ENCODE data around the gene B3GNT4. TPM values are rescaled to one million over a fixed set of nuclear protein-coding genes. Genes with fewer than 3 reads are reported as not detected.

B3GNT4 gene
- total RNA-seq, 2 donors from 2014 or later, result 2.4 TPM; not detected in 1

DNA sequence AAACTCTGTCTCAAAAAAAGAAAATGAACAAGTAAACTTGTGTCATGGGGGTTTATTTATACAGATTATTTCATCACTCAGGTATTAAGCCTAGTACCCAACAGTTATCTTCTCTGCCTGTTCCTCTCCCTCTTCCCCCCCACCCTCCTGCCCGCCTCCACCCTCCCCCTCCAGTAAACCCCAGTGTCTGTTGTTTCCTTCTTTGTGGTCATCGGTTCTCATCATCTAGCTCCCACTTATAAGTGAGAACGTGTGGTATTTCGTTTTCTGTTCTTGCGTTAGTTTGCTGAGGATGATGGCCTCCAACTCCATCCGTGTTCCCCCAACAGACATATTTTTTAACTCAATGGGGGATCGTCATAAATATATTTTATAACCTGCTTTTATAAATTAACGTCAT lies 41.8 kb upstream of the B3GNT4 start:
- DNase-seq (ENCODE audit: low spot score) (no peak), ATAC-seq (ENCODE audit: insufficient number of reproducible peaks, low FRiP score, low read depth) (no peak)
- H3K36me3 ChIP-seq, result no peaks in the 10 kb centered on the region
- no peaks in the 10 kb centered on the region for H3K27me3 ChIP-seq (replicated peaks; ENCODE audit: insufficient read depth)
- no peak overlapping the region for H3K27ac ChIP-seq
- no peaks in the 10 kb centered on the region for H3K4me1 ChIP-seq (ENCODE audit: control insufficient read depth in 1 of 2, low read depth in 2 of 2)
- no peak for TF ChIP-seq CTCF (IDR thresholded peaks at IDR 0.05)
- H3K4me3 ChIP-seq, result no peak overlapping the region
- no peaks in the 10 kb centered on the region for H3K9me3 ChIP-seq

- no peaks in the 10 kb centered on the region for H3K4me1 ChIP-seq (ENCODE audit: control insufficient read depth in 1 of 2, low read depth in 2 of 2)
- H3K27me3 ChIP-seq (replicated peaks; ENCODE audit: insufficient read depth), result no peaks in the 10 kb centered on the region
- H3K27ac ChIP-seq, result no peak overlapping the region
- H3K4me3 ChIP-seq, result no peak overlapping the region
- no peak for TF ChIP-seq CTCF (IDR thresholded peaks at IDR 0.05)
- DNase-seq (ENCODE audit: low spot score) (no peak), ATAC-seq (ENCODE audit: insufficient number of reproducible peaks, low FRiP score, low read depth) (no peak)
- H3K36me3 ChIP-seq, result no peaks in the 10 kb centered on the region
- no peaks in the 10 kb centered on the region for H3K9me3 ChIP-seq
Measured at GRCh38 chr12:122162976-122163375, 40.5 kb upstream of the B3GNT4 start.

DNA sequence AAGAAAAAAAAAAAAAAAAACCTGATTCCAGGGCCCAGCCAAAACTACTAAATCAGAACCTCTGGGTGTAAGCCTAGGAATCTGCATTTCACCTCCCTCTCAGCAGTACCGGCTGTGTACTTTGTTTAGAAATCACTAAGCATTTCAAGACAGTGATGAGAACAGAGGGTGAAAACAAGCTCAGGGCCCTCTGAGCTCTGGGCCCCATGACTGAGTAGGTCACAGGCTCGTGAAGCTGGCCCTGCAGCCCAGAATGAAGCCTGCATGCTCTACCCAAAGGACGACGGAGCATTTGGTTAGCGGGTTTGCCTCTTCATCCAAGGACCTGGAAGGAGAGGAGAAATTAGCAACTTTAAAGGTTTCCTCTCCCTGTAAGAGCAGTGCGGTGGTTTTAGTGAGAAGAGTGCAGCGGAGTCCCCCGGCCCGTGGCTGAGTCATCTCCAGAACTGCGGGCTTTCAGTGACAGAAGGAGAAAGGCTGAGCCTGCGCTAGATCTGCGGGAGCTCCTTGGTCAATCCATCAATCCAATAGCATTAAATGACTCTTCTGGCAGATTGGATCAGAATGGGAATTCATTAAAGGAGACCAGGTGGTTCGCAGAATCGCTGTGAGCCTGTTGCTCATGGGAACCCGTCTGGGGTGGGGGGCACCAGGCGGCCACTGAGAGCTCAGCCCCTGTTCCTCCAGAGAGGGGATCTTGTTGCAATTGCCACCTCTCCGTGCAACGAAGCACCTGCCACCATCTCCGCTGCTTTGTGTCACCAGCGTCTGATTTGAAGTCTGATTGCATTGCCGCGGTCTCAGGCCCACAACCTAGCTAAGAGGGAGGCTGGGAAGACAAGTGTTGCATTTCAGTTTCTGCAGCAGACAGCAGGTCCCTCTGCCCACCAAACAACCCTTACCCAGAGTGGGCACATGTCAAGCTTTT lies 36.8 kb upstream of the B3GNT4 start:
- DNase-seq (ENCODE audit: low spot score), result no peak
- no peak overlapping the region for H3K4me3 ChIP-seq
- TF ChIP-seq CTCF (IDR thresholded peaks at IDR 0.05), result no peak
- no peaks in the 10 kb centered on the region for H3K27me3 ChIP-seq (replicated peaks; ENCODE audit: insufficient read depth)
- H3K27ac ChIP-seq, result no peak overlapping the region
- no peaks in the 10 kb centered on the region for H3K9me3 ChIP-seq
- H3K36me3 ChIP-seq, result no peaks in the 10 kb centered on the region
- no peaks in the 10 kb centered on the region for H3K4me1 ChIP-seq (ENCODE audit: control insufficient read depth in 1 of 2, low read depth in 2 of 2)
- no peak for ATAC-seq (ENCODE audit: insufficient number of reproducible peaks, low FRiP score, low read depth)

DNA sequence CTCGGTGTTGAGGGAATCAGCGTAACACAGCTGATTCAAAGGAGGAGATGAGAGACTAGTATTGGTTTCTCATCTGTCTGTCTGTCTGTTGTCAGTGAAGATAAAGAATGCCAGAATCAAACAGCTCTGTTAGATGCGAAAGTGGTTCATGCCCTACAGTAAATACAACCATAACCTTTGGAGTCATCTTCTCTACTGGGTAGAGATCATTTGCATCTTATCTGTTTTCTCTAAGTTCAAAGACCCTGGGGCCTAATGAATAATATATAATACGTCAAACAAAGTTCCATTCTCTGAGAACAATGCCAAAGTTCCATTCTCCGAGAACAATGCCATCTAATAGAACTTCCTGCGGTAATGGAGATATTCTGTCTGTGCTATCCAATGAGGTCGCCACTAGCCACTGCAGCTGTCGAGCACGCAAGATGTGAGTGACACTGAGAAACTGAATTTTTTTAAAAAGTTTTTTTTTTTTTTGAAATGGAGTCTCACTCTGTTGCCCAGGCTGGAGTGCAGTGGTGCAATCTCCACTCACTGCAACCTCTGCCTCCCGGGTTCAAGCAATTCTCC lies 36.1 kb upstream of the B3GNT4 start:
- no peak for DNase-seq (ENCODE audit: low spot score)
- no peaks in the 10 kb centered on the region for H3K9me3 ChIP-seq
- H3K4me1 ChIP-seq (ENCODE audit: control insufficient read depth in 1 of 2, low read depth in 2 of 2), result no peaks in the 10 kb centered on the region
- TF ChIP-seq CTCF (IDR thresholded peaks at IDR 0.05), result no peak
- no peaks in the 10 kb centered on the region for H3K36me3 ChIP-seq
- no peak overlapping the region for H3K4me3 ChIP-seq
- no peaks in the 10 kb centered on the region for H3K27me3 ChIP-seq (replicated peaks; ENCODE audit: insufficient read depth)
- ATAC-seq (ENCODE audit: insufficient number of reproducible peaks, low FRiP score, low read depth), result no peak
- H3K27ac ChIP-seq, result no peak overlapping the region

GRCh38 chr12:122168492-122168891 lies 35.0 kb upstream of the B3GNT4 start:
- DNase-seq (ENCODE audit: low spot score), result no peak
- Histone ChIP-seq H3K36me3 (no peaks in the 10 kb centered on the region), H3K4me3 (no peak overlapping the region), H3K27me3 (replicated peaks; ENCODE audit: insufficient read depth) (no peaks in the 10 kb centered on the region), H3K9me3 (no peaks in the 10 kb centered on the region), H3K4me1 (ENCODE audit: control insufficient read depth in 1 of 2, low read depth in 2 of 2) (no peaks in the 10 kb centered on the region), H3K27ac (no peak overlapping the region)
- TF ChIP-seq CTCF (IDR thresholded peaks at IDR 0.05), result no peak
- no peak for ATAC-seq (ENCODE audit: insufficient number of reproducible peaks, low FRiP score, low read depth)
